ENCODE measurements around the gene TSSK2.

The TSSK2 gene

GRCh38 chr22:19168088-19168890, 37.2 kb downstream of the TSSK2 start:
- no peak for DNase-seq (ENCODE audit: low read depth, low spot score)
- H3K4me3 ChIP-seq (ENCODE audit: low read depth, low read length), result no peak overlapping the region
- POLR2A ChIA-PET, result interaction anchor here (0.6 kb wide), 1 partner anchor 10 kb away, joined by 3 read pairs; no protein-coding TSS in a partner anchor
- CTCF ChIA-PET, result interaction anchor here (1.1 to 2.7 kb wide), 2 partner anchors 11 to 23 kb away, joined by 4 to 10 read pairs; partner anchors contain the start of gene ESS2
- TF ChIP-seq CTCF (IDR thresholded peaks at IDR 0.05; ENCODE audit: insufficient read depth, low read length, missing control alignments), result no peak

- ChIA-PET POLR2A (no interaction called here), CTCF (interaction anchor here (0.7 to 1.1 kb wide), 3 partner anchors 10 to 215 kb away, joined by 3 to 4 read pairs (median 3); no protein-coding TSS in a partner anchor)
- H3K4me3 ChIP-seq (ENCODE audit: low read depth, low read length), result peak overlapping the region; percentile 36
- TF ChIP-seq CTCF (IDR thresholded peaks at IDR 0.05; ENCODE audit: insufficient read depth, low read length, missing control alignments), result no peak
- no peak for DNase-seq (ENCODE audit: low read depth, low spot score)
Measured at GRCh38 chr22:19169002-19169946, 38.2 kb downstream of the TSSK2 start.

- ChIA-PET POLR2A (no interaction called here), CTCF (interaction anchor here (0.6 to 1.1 kb wide), 4 partner anchors 10 to 216 kb away, joined by 3 to 4 read pairs (median 4); no protein-coding TSS in a partner anchor)
- H3K4me3 ChIP-seq (ENCODE audit: low read depth, low read length), result no peak overlapping the region; the same call in 1 of the 2 replicates
- DNase-seq (ENCODE audit: low read depth, low spot score), result no peak
- TF ChIP-seq CTCF (IDR thresholded peaks at IDR 0.05; ENCODE audit: insufficient read depth, low read length, missing control alignments), result no peak
Measured at GRCh38 chr22:19169947-19170318, 38.8 kb downstream of the TSSK2 start.

- no peak for TF ChIP-seq CTCF (IDR thresholded peaks at IDR 0.05; ENCODE audit: insufficient read depth, low read length, missing control alignments)
- POLR2A ChIA-PET, result no interaction called here
- CTCF ChIA-PET, result no interaction called here
- H3K4me3 ChIP-seq (ENCODE audit: low read depth, low read length), result peak overlapping the region; percentile 82
- no peak for DNase-seq (ENCODE audit: low read depth, low spot score)
Measured at GRCh38 chr22:19172213-19173046, 41.3 kb downstream of the TSSK2 start.

- DNase-seq (ENCODE audit: low read depth, low spot score), result no peak
- peak overlapping the region; percentile 82 for H3K4me3 ChIP-seq (ENCODE audit: low read depth, low read length)
- POLR2A ChIA-PET, result no interaction called here
- TF ChIP-seq CTCF (IDR thresholded peaks at IDR 0.05; ENCODE audit: insufficient read depth, low read length, missing control alignments), result no peak
- CTCF ChIA-PET, result interaction anchor here (1.0 to 1.1 kb wide), 2 partner anchors 219 to 457 kb away, joined by 3 read pairs; no protein-coding TSS in a partner anchor
Measured at GRCh38 chr22:19173047-19174035, 42.2 kb downstream of the TSSK2 start.

All from AG04449 (cell line).